H1 (cell line): ENCODE data around the gene NDEL1.

Source experiments
- CREB1 ChIP-seq: IDR thresholded peaks from 2 replicates; pipeline ENCODE4 v1.6.1; 2012; ENCODE audit warnings: inconsistent platforms
- KDM1A ChIP-seq: fragments of 200-600, 300-600 bp; sonication (generic); IDR thresholded peaks from 2 replicates; pipeline ENCODE4 v1.7.1; 2016; ENCODE audit warnings: mild to moderate bottlenecking, low read length, borderline replicate concordance
- POLR2A ChIP-seq, 2 experiments: IDR thresholded peaks; 1 replicate in 1 of 2; 2 replicates in 1 of 2; pipeline ENCODE4 v1.6.1; 2011; ENCODE audit warnings: low read depth in 2 of 2, low read length in 2 of 2, mild to moderate bottlenecking in 2 of 2; ENCODE audit errors: control extremely low read depth in 1 of 2
- POLR2AphosphoS5 ChIP-seq: IDR thresholded peaks from 2 replicates; pipeline ENCODE4 v1.6.1; 2011; ENCODE audit warnings: low read depth, low read length
- RAD21 ChIP-seq, 2 experiments: IDR thresholded peaks in 1 of 2; conservative IDR thresholded peaks in 1 of 2; 2 replicates each; pipeline ENCODE4 v1.6.1; 2011; ENCODE audit warnings: low read depth in 2 of 2, low read length in 2 of 2, improper control_type of control experiment in 1 of 2, inconsistent platforms in 1 of 2, mild to moderate bottlenecking in 1 of 2, moderate library complexity in 1 of 2
- TAF1 ChIP-seq: IDR thresholded peaks from 2 replicates; pipeline ENCODE4 v1.6.1; 2011; ENCODE audit warnings: mild to moderate bottlenecking, low read depth, low read length
- TAF7 ChIP-seq: optimal IDR thresholded peaks from 2 replicates; pipeline ENCODE3; 2011; ENCODE audit warnings: low read depth, mild to moderate bottlenecking, inconsistent platforms, low read length, moderate library complexity, borderline replicate concordance
- TEAD4 ChIP-seq: IDR thresholded peaks from 2 replicates; pipeline ENCODE4 v1.6.1; 2012; ENCODE audit warnings: low read depth, low read length, inconsistent platforms, mixed read lengths
- ZNF274 ChIP-seq: IDR thresholded peaks from 2 replicates; pipeline ENCODE4 v1.7.0; 2012; ENCODE audit warnings: low read length, borderline replicate concordance; ENCODE audit errors: extremely low read depth
- TF ChIP-seq, protein P1 (sequence below), 3 experiments: IDR thresholded peaks; 1 replicate in 2 of 3; 2 replicates in 1 of 3; pipeline versions ENCODE4 v1.5.1 to v1.6.1; 2011; ENCODE audit warnings: low read length in 3 of 3, mild to moderate bottlenecking in 3 of 3, inconsistent platforms in 2 of 3, low read depth in 1 of 3, moderate library complexity in 1 of 3; ENCODE audit not compliant: insufficient read depth in 1 of 3; ENCODE audit errors: control extremely low read depth in 1 of 3

GRCh38 chr17:8391711-8392110, 44.0 kb upstream of the NDEL1 start:
- no peak for TF ChIP-seq CREB1
- no peak for TF ChIP-seq POLR2A (IDR thresholded peaks at IDR 0.05; ENCODE audit: control extremely low read depth in 1 of 2, low read depth in 2 of 2, low read length in 2 of 2)
- TF ChIP-seq RAD21 (IDR thresholded peaks at IDR 0.05 in 1 of 2, conservative IDR thresholded peaks at IDR 0.05 in 1 of 2; ENCODE audit: low read depth in 2 of 2, low read length in 2 of 2), result no peak
- no peak for TF ChIP-seq ZNF274
- TF ChIP-seq TEAD4, result no peak
- TF ChIP-seq TAF7, result no peak
- no peak for TF ChIP-seq POLR2AphosphoS5
- no peak for TF ChIP-seq TAF1
- TF ChIP-seq KDM1A, result no peak
- TF ChIP-seq, protein P1, sequence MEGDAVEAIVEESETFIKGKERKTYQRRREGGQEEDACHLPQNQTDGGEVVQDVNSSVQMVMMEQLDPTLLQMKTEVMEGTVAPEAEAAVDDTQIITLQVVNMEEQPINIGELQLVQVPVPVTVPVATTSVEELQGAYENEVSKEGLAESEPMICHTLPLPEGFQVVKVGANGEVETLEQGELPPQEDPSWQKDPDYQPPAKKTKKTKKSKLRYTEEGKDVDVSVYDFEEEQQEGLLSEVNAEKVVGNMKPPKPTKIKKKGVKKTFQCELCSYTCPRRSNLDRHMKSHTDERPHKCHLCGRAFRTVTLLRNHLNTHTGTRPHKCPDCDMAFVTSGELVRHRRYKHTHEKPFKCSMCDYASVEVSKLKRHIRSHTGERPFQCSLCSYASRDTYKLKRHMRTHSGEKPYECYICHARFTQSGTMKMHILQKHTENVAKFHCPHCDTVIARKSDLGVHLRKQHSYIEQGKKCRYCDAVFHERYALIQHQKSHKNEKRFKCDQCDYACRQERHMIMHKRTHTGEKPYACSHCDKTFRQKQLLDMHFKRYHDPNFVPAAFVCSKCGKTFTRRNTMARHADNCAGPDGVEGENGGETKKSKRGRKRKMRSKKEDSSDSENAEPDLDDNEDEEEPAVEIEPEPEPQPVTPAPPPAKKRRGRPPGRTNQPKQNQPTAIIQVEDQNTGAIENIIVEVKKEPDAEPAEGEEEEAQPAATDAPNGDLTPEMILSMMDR (IDR thresholded peaks at IDR 0.05; ENCODE audit: control extremely low read depth in 1 of 3, insufficient read depth in 1 of 3, low read depth in 1 of 3, low read length in 3 of 3), result no peak
